ENCODE data around the gene ACE2.

DNA sequence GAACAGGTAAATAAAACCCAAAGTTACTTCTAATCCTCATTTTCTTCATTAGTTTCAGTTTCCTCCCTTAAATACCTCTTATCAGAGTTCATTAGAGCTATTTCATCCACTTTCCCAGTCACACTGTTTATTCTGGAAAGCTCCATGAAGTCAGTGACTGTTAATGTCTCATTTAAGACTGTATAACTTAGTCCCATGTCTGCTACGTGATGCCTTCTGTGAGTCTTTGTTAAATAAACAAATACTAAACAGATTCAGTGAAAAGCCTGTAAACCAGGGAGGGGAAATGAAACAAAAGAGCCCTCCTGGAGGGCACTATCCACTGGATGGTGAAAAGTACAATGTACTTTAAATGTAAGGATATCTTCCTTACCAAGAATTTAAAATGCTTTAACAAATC is 24.7 kb downstream of the ACE2 start:
- TF ChIP-seq FOXK2 (IDR thresholded peaks at IDR 0.05): no peak
- no peak for TF ChIP-seq SUZ12 (IDR thresholded peaks at IDR 0.05)

Measured in HEK293T (cell line).